GM12892 (cell line): Measurements from ENCODE around the gene XKR7.

ENCODE experiments used
- POLR2A ChIP-seq: IDR thresholded peaks from 2 replicates; pipeline ENCODE4 v1.6.1; 2011; ENCODE audit warnings: low read depth, low read length, control low read depth
- POLR2AphosphoS5 ChIP-seq: IDR thresholded peaks from 2 replicates; pipeline ENCODE4 v1.6.1; 2011; ENCODE audit warnings: low read depth, low read length, control low read depth
- TAF1 ChIP-seq: IDR thresholded peaks from 2 replicates; pipeline ENCODE4 v1.6.1; 2011; ENCODE audit warnings: low read depth, mild to moderate bottlenecking, control low read depth, low read length, borderline replicate concordance

DNA sequence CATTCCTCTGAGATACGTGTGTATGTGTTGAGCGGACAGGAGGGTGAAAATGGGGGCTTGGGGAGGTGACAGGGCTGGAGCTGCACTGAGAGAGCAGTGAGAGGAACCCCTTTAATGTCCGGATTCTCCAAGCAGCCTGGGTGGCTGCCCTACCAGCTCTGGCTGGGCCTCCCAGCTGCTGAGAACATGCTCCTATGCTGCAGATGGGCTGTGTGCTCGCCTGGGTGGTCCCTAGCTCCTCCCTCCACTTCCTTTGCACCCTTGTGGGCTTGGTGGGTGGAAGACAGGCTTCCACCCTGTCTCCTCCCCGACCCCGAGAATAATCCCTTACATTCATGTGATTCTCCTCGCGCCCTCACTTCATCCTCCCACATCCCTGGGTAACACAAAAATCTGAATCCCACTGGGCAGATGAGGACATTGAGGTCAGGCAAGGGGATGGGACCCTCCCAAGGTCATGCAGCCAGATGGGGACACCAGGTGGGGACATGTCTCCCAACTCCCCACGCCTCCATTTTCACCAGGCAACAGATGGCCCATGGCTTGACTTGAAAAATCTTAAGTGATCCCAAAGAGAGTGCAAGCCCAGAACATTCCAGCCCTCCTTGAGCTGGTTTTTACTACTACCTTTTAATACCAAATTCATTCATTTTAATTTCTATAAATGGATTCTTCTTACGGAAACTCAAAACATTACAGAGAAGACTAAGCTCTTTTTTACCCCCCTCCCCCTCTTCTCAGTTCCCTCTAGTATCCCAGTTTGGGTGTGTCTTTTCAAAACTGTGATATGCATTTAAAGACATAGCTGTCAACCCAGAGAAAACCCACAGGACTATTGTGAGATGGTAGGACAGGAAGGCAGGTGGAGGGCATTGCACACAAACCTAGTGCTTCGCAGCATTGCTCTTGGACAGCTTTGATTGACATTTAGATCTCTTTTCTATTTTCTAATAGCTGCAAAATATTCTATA, 11.1 kb upstream of the XKR7 start:
- TF ChIP-seq POLR2A (no peak), POLR2AphosphoS5 (no peak), TAF1 (no peak)
